HepG2 (cell line): ENCODE measurements around the gene ABHD17C. TPM values are rescaled to one million over a fixed set of nuclear protein-coding genes. Genes with fewer than 3 reads are reported as not detected.

Experiments
- BHLHE40 ChIP-seq: IDR thresholded peaks from 2 replicates; pipeline ENCODE4 v1.6.1; 2011; ENCODE audit warnings: low read length, improper control_type of control experiment
- CCDC6 ChIP-seq: sonication (generic); formaldehyde crosslinking; IDR thresholded peaks from 2 replicates; pipeline ENCODE4 v1.8.1; 2022; ENCODE audit warnings: mild to moderate bottlenecking, missing genetic modification reagents, moderate library complexity
- HMGXB4 ChIP-seq, 2 experiments: sonication (generic) in 1 of 2; formaldehyde crosslinking in 1 of 2; IDR thresholded peaks; 2 replicates each; pipeline versions ENCODE4 v1.4.0 to v1.6.1; 2018 to 2020; ENCODE audit warnings: missing genetic modification reagents in 2 of 2, borderline replicate concordance in 1 of 2, low read depth in 1 of 2, mild to moderate bottlenecking in 1 of 2, missing biosample characterization in 1 of 2
- HNF4A ChIP-seq: sonication (generic); formaldehyde crosslinking; IDR thresholded peaks from 2 replicates; pipeline ENCODE4 v1.4.0; 2020; ENCODE audit warnings: missing genetic modification reagents
- MLX ChIP-seq: IDR thresholded peaks from 2 replicates; pipeline ENCODE4 v1.6.1; 2016
- PCBP2 ChIP-seq: fragments of 200-400 bp; formaldehyde crosslinking; optimal IDR thresholded peaks from 2 replicates; pipeline ENCODE3; 2018; ENCODE audit warnings: low read length, low read depth; ENCODE audit not compliant: poor library complexity, severe bottlenecking
- TBX2 ChIP-seq: sonication (generic); formaldehyde crosslinking; IDR thresholded peaks from 2 replicates; pipeline ENCODE4 v1.5.0; 2020; ENCODE audit warnings: missing genetic modification reagents, mild to moderate bottlenecking, borderline replicate concordance
- TFDP1 ChIP-seq: IDR thresholded peaks from 2 replicates; pipeline ENCODE4 v1.6.1; 2016; ENCODE audit warnings: missing compliant biosample characterization, missing genetic modification reagents, borderline replicate concordance
- ZBTB25 ChIP-seq: IDR thresholded peaks from 2 replicates; pipeline ENCODE4 v1.6.1; 2018; ENCODE audit warnings: missing genetic modification reagents
- ZBTB39 ChIP-seq: sonication (generic); formaldehyde crosslinking; IDR thresholded peaks from 2 replicates; pipeline ENCODE4 v1.5.0; 2020; ENCODE audit warnings: missing genetic modification reagents
- ZNF160 ChIP-seq: sonication (generic); formaldehyde crosslinking; IDR thresholded peaks from 2 replicates; pipeline ENCODE4 v1.8.0; 2022; ENCODE audit warnings: mild to moderate bottlenecking, inconsistent platforms, missing genetic modification reagents
- ZNF318 ChIP-seq: sonication (generic); formaldehyde crosslinking; IDR thresholded peaks from 2 replicates; pipeline ENCODE4 v1.4.0; 2020; ENCODE audit warnings: mild to moderate bottlenecking, missing genetic modification reagents
- ZNF761 ChIP-seq: sonication (generic); formaldehyde crosslinking; conservative IDR thresholded peaks from 2 replicates; pipeline ENCODE4 v1.4.0; 2020; ENCODE audit warnings: mild to moderate bottlenecking, missing genetic modification reagents
- polyA plus RNA-seq, 8 experiments: library from polyadenylated mRNA; depleted of rRNA in 3 of 8; stranded (reverse) in 7 of 8; unstranded in 1 of 8; fragments of >200 nt; fragmentation: Illumina TruSeq in 4 of 8; extraction: Trizol in 4 of 8; gene quantifications; 2 replicates each; pipeline versions ENCODE4 v1.2.1 to v1.2.3, GENCODE V29; 2011 to 2016; ENCODE audit warnings: low read depth in 4 of 8, missing spikeins in 1 of 8, mixed read lengths in 1 of 8; ENCODE audit not compliant: insufficient read depth in 1 of 8
- total RNA-seq, 5 experiments: library from RNA; depleted of rRNA; stranded (reverse); fragments of >200 nt; fragmentation: Illumina TruSeq; extraction: Trizol; gene quantifications; 2 replicates each; pipeline ENCODE4 v1.2.3, GENCODE V29; 2016; ENCODE audit warnings: low read depth in 1 of 5

The ABHD17C gene
- total and polyA plus RNA-seq, 2 of the 13 experiments (the other 11 are each of a cell fraction or from before 2014, with no cell fraction given) = 2.9 to 3.9 TPM

- TF ChIP-seq PCBP2 = no peak
- TF ChIP-seq TBX2 (CRISPR knock-in tag) = peak; percentile 98
- TF ChIP-seq HMGXB4 (CRISPR knock-in tag; IDR thresholded peaks at IDR 0.05; ENCODE audit: borderline replicate concordance in 1 of 2, low read depth in 1 of 2) = peak in 1 of 2 experiments; percentile 59; a peak in 1 of 4 replicates
- peak; percentile 79; the same call in 1 of the 2 replicates for TF ChIP-seq MLX (CRISPR knock-in tag)
- TF ChIP-seq CCDC6 (CRISPR knock-in tag) = no peak; the same call in 1 of the 2 replicates
- TF ChIP-seq TFDP1 = peak; percentile 83; the same call in 1 of the 2 replicates
- 0 out of 2 replicates have a peak, but pooled peaks have one; percentile 55 for TF ChIP-seq ZNF761 (CRISPR knock-in tag)
- peak; percentile 60; the same call in 1 of the 2 replicates for TF ChIP-seq ZNF318 (CRISPR knock-in tag)
- TF ChIP-seq HNF4A (CRISPR knock-in tag) = peak; percentile 63
- no peak for TF ChIP-seq ZBTB25 (CRISPR knock-in tag)
- TF ChIP-seq BHLHE40 = peak; percentile 84
- TF ChIP-seq ZBTB39 = no peak
- TF ChIP-seq ZNF160 (CRISPR knock-in tag) = no peak
Observed at GRCh38 chr15:80804970-80805495, 109.9 kb downstream of the ABHD17C start (continued).
